CD4-positive, alpha-beta memory T cell (primary cell): ENCODE data around the gene PLA2G4A. TPM values are rescaled to one million over a fixed set of nuclear protein-coding genes. Genes with fewer than 3 reads are reported as not detected.

Experiments
- CTCF ChIA-PET: fragments of 350-600 bp; sonication (Branson Sonifier 250); formaldehyde crosslinking; loops from one replicate; lab custom pipeline; 2021; ENCODE audit warnings: inconsistent platforms; ENCODE audit not compliant: partially characterized antibody; lab: Charles Lee
- POLR2A ChIA-PET: fragments of 350-600 bp; sonication (Branson Sonifier 250); formaldehyde crosslinking; loops from one replicate; lab custom pipeline; 2021; ENCODE audit not compliant: partially characterized antibody; lab: Charles Lee
- DNase-seq, 5 donors: peaks; one replicate each; pipeline versions ENCODE4 v3.0.0 to v3.0.0-alpha.2; 2020 to 2022; ENCODE audit warnings: mixed read lengths in 1 of 5
- H3K27ac ChIP-seq: one replicate; pipeline ENCODE4 v1.7.0; 2013; ENCODE audit warnings: low read depth, low read length
- H3K27me3 ChIP-seq: 2 replicates; pipeline ENCODE4 v1.7.0; 2013; ENCODE audit warnings: mild to moderate bottlenecking, low read length, moderate library complexity; ENCODE audit not compliant: insufficient read depth
- H3K36me3 ChIP-seq: 2 replicates; pipeline ENCODE4 v1.7.0; 2013; ENCODE audit warnings: mild to moderate bottlenecking, low read length, moderate library complexity; ENCODE audit not compliant: insufficient read depth
- H3K4me1 ChIP-seq: 2 replicates; pipeline ENCODE4 v1.7.0; 2013; ENCODE audit warnings: mild to moderate bottlenecking, low read length, moderate library complexity; ENCODE audit not compliant: insufficient read depth
- H3K4me3 ChIP-seq, 2 donors: one replicate each; pipeline ENCODE4 v1.7.0; 2013; ENCODE audit warnings: low read length in 2 of 2, mild to moderate bottlenecking in 1 of 2
- H3K9me3 ChIP-seq, 2 donors: one replicate each; pipeline ENCODE4 v1.7.0; 2013; ENCODE audit warnings: low read length in 2 of 2, control low read depth in 1 of 2; ENCODE audit not compliant: control insufficient read depth in 1 of 2
- H3K27ac Mint-ChIP-seq, 7 donors: one replicate each; pipeline ENCODE4 v1.8.0; 2020 to 2021; ENCODE audit warnings: mixed read lengths in 7 of 7, mild to moderate bottlenecking in 6 of 7, inconsistent platforms in 3 of 7, moderate library complexity in 3 of 7
- H3K27me3 Mint-ChIP-seq, 2 donors: one replicate each; pipeline ENCODE4 v1.8.0; 2020 to 2021; ENCODE audit warnings: mixed read lengths in 2 of 2
- H3K36me3 Mint-ChIP-seq, 2 donors: one replicate each; pipeline ENCODE4 v1.8.0; 2020 to 2021; ENCODE audit warnings: mixed read lengths in 2 of 2, inconsistent platforms in 1 of 2, mild to moderate bottlenecking in 1 of 2
- H3K4me1 Mint-ChIP-seq, 4 donors: one replicate each; pipeline ENCODE4 v1.8.0; 2020 to 2021; ENCODE audit warnings: mixed read lengths in 4 of 4, mild to moderate bottlenecking in 1 of 4
- H3K4me3 Mint-ChIP-seq, 8 donors: one replicate each; pipeline ENCODE4 v1.8.0; 2020 to 2021; ENCODE audit warnings: mixed read lengths in 8 of 8, mild to moderate bottlenecking in 7 of 8, moderate library complexity in 6 of 8, inconsistent platforms in 3 of 8
- H3K9me3 Mint-ChIP-seq, 8 donors: one replicate each; pipeline ENCODE4 v1.8.0; 2020 to 2021; ENCODE audit warnings: mixed read lengths in 8 of 8, mild to moderate bottlenecking in 5 of 8, inconsistent platforms in 3 of 8, moderate library complexity in 1 of 8
- intact Hi-C: fragments of 100-400 bp; cut with micrococcal nuclease; formaldehyde crosslinking; loops from one replicate; pipeline ENCODE4 v1.15.1; 2023
- polyA plus RNA-seq, 2 donors: library from polyadenylated mRNA; unstranded; fragments of 300-500 nt; fragmentation: Illumina TruSeq; gene quantifications; one replicate each; pipeline ENCODE4 v1.2.3, GENCODE V29; 2021
- total RNA-seq, 2 experiments: library from RNA; stranded (reverse); gene quantifications; one replicate each; pipeline ENCODE4 v1.2.3, GENCODE V29; 2021

PLA2G4A gene
- total and polyA plus RNA-seq, 4 experiments from 2014 or later, result 0.25 to 0.32 TPM; not detected in 2

DNA sequence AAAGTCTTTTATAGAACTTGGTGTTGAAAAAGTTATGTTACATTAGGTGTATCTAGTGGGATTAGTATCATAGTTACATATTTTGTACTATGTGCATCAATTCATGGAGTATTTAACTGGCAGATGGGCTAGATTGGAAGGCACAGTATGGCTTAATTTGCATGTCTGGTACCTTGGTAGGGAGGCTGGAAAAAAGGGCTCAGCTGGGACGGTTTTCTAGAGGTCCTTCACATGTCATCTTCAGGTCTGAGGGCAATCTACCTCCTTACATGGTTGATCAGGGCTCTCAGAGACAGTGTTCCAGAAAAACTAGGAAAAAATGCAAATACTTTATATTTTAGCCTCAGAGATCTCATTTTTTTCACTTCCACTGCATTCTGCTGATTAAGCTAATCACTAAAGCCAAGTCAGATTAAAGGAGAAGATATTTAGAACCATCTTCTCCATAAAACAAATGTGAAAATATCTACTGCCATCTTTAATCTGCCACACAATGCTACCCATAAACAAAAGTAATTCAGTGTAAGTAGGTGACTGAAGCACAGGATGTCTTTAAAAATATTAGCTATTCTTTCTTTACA is 209.3 kb downstream of the PLA2G4A start:
- H3K36me3 Mint-ChIP-seq, result no peaks in the 10 kb centered on the region
- no peaks in the 10 kb centered on the region for H3K4me1 Mint-ChIP-seq
- H3K27ac ChIP-seq, result no peak overlapping the region
- no peaks in the 10 kb centered on the region for H3K36me3 ChIP-seq
- H3K4me3 ChIP-seq, result no peak overlapping the region
- H3K9me3 ChIP-seq, result no peaks in the 10 kb centered on the region
- no peak overlapping the region for H3K27ac Mint-ChIP-seq
- H3K4me1 ChIP-seq, result no peaks in the 10 kb centered on the region
- CTCF ChIA-PET, result no interaction called here
- POLR2A ChIA-PET, result no interaction called here
- peaks cover 0 to 3% of the 10 kb centered on the region in 2 donors for H3K27me3 Mint-ChIP-seq
- DNase-seq, result no peak
- H3K4me3 Mint-ChIP-seq, result no peak overlapping the region
- H3K9me3 Mint-ChIP-seq, result peaks cover 0 to 2% (median 0%) of the 10 kb centered on the region in 8 donors
- intact Hi-C loops, result no loop called here
- no peaks in the 10 kb centered on the region for H3K27me3 ChIP-seq

Other genes starting within 250 kb of the PLA2G4A start
- not detected for gene PTGS2, start 148.5 kb upstream of the PLA2G4A start, total RNA-seq
- gene PTGS2, start 148.5 kb upstream of the PLA2G4A start, polyA plus RNA-seq, result not detected